Measurements from ENCODE around the gene RCE1. TPM values are rescaled to one million over a fixed set of nuclear protein-coding genes. Genes with fewer than 3 reads are reported as not detected.

Gene RCE1
- total and polyA plus RNA-seq, 7 experiments from 2014 or later = 17.2 to 47.1 (median 31.2) TPM

GRCh38 chr11:66883016-66883965 lies 40.0 kb downstream of the RCE1 start:
- Mint-ChIP-seq H3K36me3 (peaks cover 0 to 3% (median 0%) of the 10 kb centered on the region in 5 donors), H3K27me3 (no peaks in the 10 kb centered on the region), H3K27ac (no peak overlapping the region), H3K4me3 (no peak overlapping the region), H3K9me3 (no peaks in the 10 kb centered on the region), H3K4me1 (peaks cover 8 to 29% (median 20%) of the 10 kb centered on the region in 7 donors)
- peak in 8 of 9 donors; percentile 37 to 68 (median 48) for DNase-seq
- Histone ChIP-seq H3K27ac (ENCODE audit: low read depth, low read length) (no peak overlapping the region), H3K4me3 (ENCODE audit: low read length) (no peak overlapping the region), H3K4me1 (ENCODE audit: control insufficient read depth in 2 of 2, insufficient read depth in 2 of 2, low read length in 2 of 2) (peaks cover 0 to 15% of the 10 kb centered on the region in 2 donors), H3K27me3 (ENCODE audit: control insufficient read depth in 2 of 2, insufficient read depth in 2 of 2, low read length in 2 of 2) (no peaks in the 10 kb centered on the region), H3K36me3 (ENCODE audit: control insufficient read depth in 2 of 3, insufficient read depth in 3 of 3, low read length in 3 of 3) (no peaks in the 10 kb centered on the region), H3K9me3 (ENCODE audit: control insufficient read depth in 2 of 3, low read length in 3 of 3) (no peaks in the 10 kb centered on the region)
- ATAC-seq = peak; percentile 72
- ChIA-PET POLR2A (no interaction called here), CTCF (interaction anchor here (0.8 to 2.3 kb wide), 2 partner anchors 13 to 180 kb away, joined by 3 to 6 read pairs; no protein-coding TSS in a partner anchor)
- intact Hi-C loops (cut with micrococcal nuclease) = loop anchor here (1.0 kb wide), 1 partner anchor 189 kb away; no protein-coding TSS in a partner anchor

DNA sequence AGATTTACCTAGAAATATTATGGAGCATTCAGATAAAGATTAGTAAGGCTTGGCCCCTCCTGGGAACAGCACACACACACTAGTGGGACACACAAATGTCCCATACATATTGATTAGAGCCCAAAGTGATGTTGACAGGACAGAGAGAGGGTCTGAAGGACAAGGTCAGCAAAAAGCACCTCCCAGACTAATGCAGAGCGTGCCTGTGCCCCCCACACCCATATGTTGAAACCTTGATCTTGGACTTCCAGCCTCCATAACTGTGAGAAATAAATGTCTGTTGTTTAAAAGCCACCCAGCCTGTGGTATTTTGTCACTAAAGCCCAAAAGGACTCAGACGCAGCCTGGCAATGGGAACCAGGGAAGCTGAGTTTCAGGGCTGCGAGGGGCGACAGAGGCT lies 41.2 kb downstream of the RCE1 start:
- no peak overlapping the region for H3K4me3 ChIP-seq (ENCODE audit: low read length)
- Mint-ChIP-seq H3K27ac (no peak overlapping the region), H3K27me3 (no peaks in the 10 kb centered on the region), H3K4me1 (peaks cover 8 to 29% (median 18%) of the 10 kb centered on the region in 7 donors), H3K9me3 (no peaks in the 10 kb centered on the region), H3K4me3 (no peak overlapping the region), H3K36me3 (peaks cover 0 to 3% (median 0%) of the 10 kb centered on the region in 5 donors)
- DNase-seq (no peak), ATAC-seq (no peak)
- no peaks in the 10 kb centered on the region for H3K27me3 ChIP-seq (ENCODE audit: control insufficient read depth in 2 of 2, insufficient read depth in 2 of 2, low read length in 2 of 2)
- intact Hi-C loops (cut with micrococcal nuclease) = no loop called here
- ChIA-PET CTCF (no interaction called here), POLR2A (no interaction called here)
- no peaks in the 10 kb centered on the region for H3K9me3 ChIP-seq (ENCODE audit: control insufficient read depth in 2 of 3, low read length in 3 of 3)
- H3K36me3 ChIP-seq (ENCODE audit: control insufficient read depth in 2 of 3, insufficient read depth in 3 of 3, low read length in 3 of 3) = no peaks in the 10 kb centered on the region
- no peak overlapping the region for H3K27ac ChIP-seq (ENCODE audit: low read depth, low read length)
- H3K4me1 ChIP-seq (ENCODE audit: control insufficient read depth in 2 of 2, insufficient read depth in 2 of 2, low read length in 2 of 2) = peaks cover 0 to 15% of the 10 kb centered on the region in 2 donors

DNA sequence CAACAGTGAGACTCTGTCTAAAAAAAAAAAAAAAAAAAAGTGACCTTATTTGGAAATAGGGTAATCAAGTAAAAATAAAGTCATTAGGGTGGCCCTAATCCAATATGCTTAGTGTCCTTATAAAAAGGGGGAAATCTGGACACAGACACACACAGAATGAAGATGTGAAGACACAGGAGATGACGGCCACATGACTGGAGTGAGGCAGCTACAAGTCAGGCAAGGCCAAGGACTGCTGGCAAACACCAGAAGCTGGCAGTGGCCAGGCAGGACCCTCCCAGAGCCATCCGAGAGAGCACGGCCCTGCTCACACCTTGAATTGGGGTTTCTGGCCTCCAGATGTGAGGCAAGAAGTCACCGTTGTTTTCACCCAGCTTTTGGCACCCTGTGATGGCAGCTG lies 42.2 kb downstream of the RCE1 start:
- ATAC-seq (no peak), DNase-seq (no peak)
- Histone ChIP-seq H3K9me3 (ENCODE audit: control insufficient read depth in 2 of 3, low read length in 3 of 3) (no peaks in the 10 kb centered on the region), H3K4me3 (ENCODE audit: low read length) (no peak overlapping the region), H3K36me3 (ENCODE audit: control insufficient read depth in 2 of 3, insufficient read depth in 3 of 3, low read length in 3 of 3) (no peaks in the 10 kb centered on the region), H3K27ac (ENCODE audit: low read depth, low read length) (no peak overlapping the region), H3K4me1 (ENCODE audit: control insufficient read depth in 2 of 2, insufficient read depth in 2 of 2, low read length in 2 of 2) (peaks cover 0 to 10% of the 10 kb centered on the region in 2 donors), H3K27me3 (ENCODE audit: control insufficient read depth in 2 of 2, insufficient read depth in 2 of 2, low read length in 2 of 2) (no peaks in the 10 kb centered on the region)
- intact Hi-C loops (cut with micrococcal nuclease) = no loop called here
- Mint-ChIP-seq H3K27ac (no peak overlapping the region), H3K9me3 (no peaks in the 10 kb centered on the region), H3K4me3 (no peak overlapping the region), H3K36me3 (peaks cover 0 to 3% (median 0%) of the 10 kb centered on the region in 5 donors), H3K27me3 (no peaks in the 10 kb centered on the region), H3K4me1 (peaks cover 7 to 25% (median 11%) of the 10 kb centered on the region in 7 donors)
- CTCF ChIA-PET = interaction anchor here (0.7 to 1.2 kb wide), 2 partner anchors 189 to 207 kb away, joined by 3 to 4 read pairs; no protein-coding TSS in a partner anchor
- POLR2A ChIA-PET = no interaction called here

GRCh38 chr11:66885950-66886440 lies 42.8 kb downstream of the RCE1 start:
- POLR2A ChIA-PET = no interaction called here
- no peak overlapping the region for H3K4me3 ChIP-seq (ENCODE audit: low read length)
- H3K27me3 Mint-ChIP-seq = no peaks in the 10 kb centered on the region
- ATAC-seq (no peak), DNase-seq (no peak)
- H3K4me3 Mint-ChIP-seq = no peak overlapping the region
- CTCF ChIA-PET = interaction anchor here (0.5 to 1.2 kb wide), 3 partner anchors 90 to 207 kb away, joined by 3 to 4 read pairs (median 3); no protein-coding TSS in a partner anchor
- peak overlapping the region in 1 of 9 donors; percentile 62 for H3K27ac Mint-ChIP-seq
- peaks cover 0 to 3% (median 0%) of the 10 kb centered on the region in 5 donors for H3K36me3 Mint-ChIP-seq
- H3K27ac ChIP-seq (ENCODE audit: low read depth, low read length) = no peak overlapping the region
- no peaks in the 10 kb centered on the region for H3K27me3 ChIP-seq (ENCODE audit: control insufficient read depth in 2 of 2, insufficient read depth in 2 of 2, low read length in 2 of 2)
- peaks cover 1 to 20% (median 6%) of the 10 kb centered on the region in 7 donors for H3K4me1 Mint-ChIP-seq
- H3K9me3 Mint-ChIP-seq = no peaks in the 10 kb centered on the region
- intact Hi-C loops (cut with micrococcal nuclease) = no loop called here
- peaks cover 0 to 5% of the 10 kb centered on the region in 2 donors for H3K4me1 ChIP-seq (ENCODE audit: control insufficient read depth in 2 of 2, insufficient read depth in 2 of 2, low read length in 2 of 2)
- no peaks in the 10 kb centered on the region for H3K9me3 ChIP-seq (ENCODE audit: control insufficient read depth in 2 of 3, low read length in 3 of 3)
- H3K36me3 ChIP-seq (ENCODE audit: control insufficient read depth in 2 of 3, insufficient read depth in 3 of 3, low read length in 3 of 3) = no peaks in the 10 kb centered on the region

DNA sequence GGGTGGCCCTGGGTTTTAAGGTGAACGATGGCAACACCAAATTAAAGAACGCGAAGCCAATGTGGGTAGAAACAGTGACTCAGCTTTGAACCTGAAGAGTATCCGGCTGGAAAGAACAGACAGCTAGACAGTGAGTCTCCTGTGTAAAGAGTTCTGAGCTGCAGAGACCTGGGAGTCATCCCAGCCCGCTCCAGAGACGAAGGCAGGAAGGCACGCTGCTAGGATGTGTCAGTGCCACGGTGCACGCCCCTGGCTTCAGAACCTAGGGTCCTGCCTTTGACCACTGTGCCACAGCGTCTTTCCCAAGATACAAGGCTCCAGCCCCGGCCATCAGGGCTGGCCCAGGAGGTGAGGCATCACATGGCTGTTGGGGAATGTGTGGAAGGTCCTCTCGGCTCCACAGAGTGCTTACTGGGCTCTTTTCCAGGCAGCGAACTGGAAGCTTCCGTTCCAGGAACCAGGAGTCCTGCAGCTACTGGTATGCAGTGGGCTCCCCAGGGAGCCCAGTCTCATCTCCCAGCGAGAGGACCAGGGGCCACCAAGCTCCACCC lies 43.5 kb downstream of the RCE1 start:
- Mint-ChIP-seq H3K36me3 (peaks cover 0 to 3% (median 0%) of the 10 kb centered on the region in 5 donors), H3K4me1 (peaks cover 0 to 14% (median 2%) of the 10 kb centered on the region in 7 donors), H3K9me3 (no peaks in the 10 kb centered on the region), H3K4me3 (no peak overlapping the region), H3K27me3 (no peaks in the 10 kb centered on the region), H3K27ac (no peak overlapping the region)
- intact Hi-C loops (cut with micrococcal nuclease) = no loop called here
- no peaks in the 10 kb centered on the region for H3K27me3 ChIP-seq (ENCODE audit: control insufficient read depth in 2 of 2, insufficient read depth in 2 of 2, low read length in 2 of 2)
- H3K27ac ChIP-seq (ENCODE audit: low read depth, low read length) = no peak overlapping the region
- no peaks in the 10 kb centered on the region for H3K4me1 ChIP-seq (ENCODE audit: control insufficient read depth in 2 of 2, insufficient read depth in 2 of 2, low read length in 2 of 2)
- H3K36me3 ChIP-seq (ENCODE audit: control insufficient read depth in 2 of 3, insufficient read depth in 3 of 3, low read length in 3 of 3) = no peaks in the 10 kb centered on the region
- CTCF ChIA-PET = interaction anchor here (0.5 to 0.9 kb wide), 2 partner anchors 22 to 91 kb away, joined by 3 read pairs; no protein-coding TSS in a partner anchor
- no peak overlapping the region for H3K4me3 ChIP-seq (ENCODE audit: low read length)
- no peak for ATAC-seq
- H3K9me3 ChIP-seq (ENCODE audit: control insufficient read depth in 2 of 3, low read length in 3 of 3) = no peaks in the 10 kb centered on the region
- POLR2A ChIA-PET = no interaction called here
- no peak for DNase-seq

- Histone ChIP-seq H3K27ac (ENCODE audit: low read depth, low read length) (no peak overlapping the region), H3K36me3 (ENCODE audit: control insufficient read depth in 2 of 3, insufficient read depth in 3 of 3, low read length in 3 of 3) (no peaks in the 10 kb centered on the region), H3K4me3 (ENCODE audit: low read length) (no peak overlapping the region), H3K27me3 (ENCODE audit: control insufficient read depth in 2 of 2, insufficient read depth in 2 of 2, low read length in 2 of 2) (no peaks in the 10 kb centered on the region), H3K4me1 (ENCODE audit: control insufficient read depth in 2 of 2, insufficient read depth in 2 of 2, low read length in 2 of 2) (no peaks in the 10 kb centered on the region), H3K9me3 (ENCODE audit: control insufficient read depth in 2 of 3, low read length in 3 of 3) (no peaks in the 10 kb centered on the region)
- DNase-seq (no peak), ATAC-seq (no peak)
- ChIA-PET CTCF (interaction anchor here (0.9 kb wide), 1 partner anchor 23 kb away, joined by 3 read pairs; no protein-coding TSS in a partner anchor), POLR2A (no interaction called here)
- no peak overlapping the region for H3K27ac Mint-ChIP-seq
- peaks cover 0 to 10% (median 0%) of the 10 kb centered on the region in 7 donors for H3K4me1 Mint-ChIP-seq
- H3K4me3 Mint-ChIP-seq = no peak overlapping the region
- H3K27me3 Mint-ChIP-seq = no peaks in the 10 kb centered on the region
- intact Hi-C loops (cut with micrococcal nuclease) = no loop called here
- H3K9me3 Mint-ChIP-seq = no peaks in the 10 kb centered on the region
- H3K36me3 Mint-ChIP-seq = peaks cover 0 to 4% (median 0%) of the 10 kb centered on the region in 5 donors
Observed at GRCh38 chr11:66887526-66887925, 44.3 kb downstream of the RCE1 start.
